ENCODE data around the gene GARIN5B. TPM values are rescaled to one million over a fixed set of nuclear protein-coding genes. Genes with fewer than 3 reads are reported as not detected.
"Not testable (repeated sequence)": the region's sequence is repeated elsewhere in the genome, so short reads cannot be mapped to it uniquely, and the experiment has no call there.

The GARIN5B gene
- total RNA-seq (2014; rRNA removed) (not detected in 2 replicates), Bru-seq, nascent RNA (not detected), BruChase-seq, experiment 1, labeled RNA remaining after a 6-hour chase (percentile 23 among the genes with signal in this experiment), BruChase-seq, experiment 2, labeled RNA remaining after a 2-hour chase (not detected)
- long read RNA-seq: 0 reads

GRCh38 chr19:55362990-55363716 lies at the start of gene GARIN5B:
TSS of gene GARIN5B (minus strand) at chr19:55363260. CDS start at chr19:55363066, 194 bp downstream.
- ATAC-seq: no peak
- intact Hi-C loops (cut with micrococcal nuclease): no loop called here
- CTCF ChIA-PET: no interaction called here

GRCh38 chr19:55410168-55410567 lies 47.1 kb upstream of the GARIN5B start:
- H2AFZ ChIP-seq (ENCODE audit: low read length): no peak overlapping the region
- peaks cover 17% of the 10 kb centered on the region for H3K36me3 ChIP-seq (ENCODE audit: low read depth, low read length)
- H3K4me2 ChIP-seq (ENCODE audit: low read length): no peak overlapping the region
- ATAC-seq (no peak), DNase-seq (no peak)
- no peaks in the 10 kb centered on the region for H3K9me2 ChIP-seq (replicated peaks; ENCODE audit: low read length)
- POLR2A ChIA-PET (ENCODE audit: unreplicated experiment): no interaction called here
- H3K4me1 ChIP-seq (ENCODE audit: insufficient read depth, low read length): peaks cover 20% of the 10 kb centered on the region
- BruUV-seq (replicated peaks): no TSS peak
- no peak overlapping the region for H3K4me3 ChIP-seq (ENCODE audit: low read length)
- no peaks in the 10 kb centered on the region for H3K9me3 ChIP-seq (ENCODE audit: low read length)
- intact Hi-C loops (cut with micrococcal nuclease): no loop called here
- CTCF ChIA-PET: interaction anchor here (0.8 kb wide), 1 partner anchor 8 kb away, joined by 3 read pairs; no protein-coding TSS in a partner anchor
- H3F3A ChIP-seq (ENCODE audit: low read length, unreplicated experiment): no peaks in the 10 kb centered on the region
- H3K27ac ChIP-seq (ENCODE audit: low read length): no peak overlapping the region
- TF ChIP-seq EZH2phosphoT487 (IDR thresholded peaks at IDR 0.05; ENCODE audit: borderline replicate concordance, low read length): no peak
- TF ChIP-seq EZH2 (IDR thresholded peaks at IDR 0.05; ENCODE audit: low read length, unreplicated experiment): no peak
- no peak for TF ChIP-seq CTCF (conservative IDR thresholded peaks at IDR 0.05; ENCODE audit: low read depth, low read length)
- no peaks in the 10 kb centered on the region for H3K27me3 ChIP-seq (ENCODE audit: low read length)
- no peak overlapping the region for H3K9ac ChIP-seq (ENCODE audit: low read length)
- H3K79me2 ChIP-seq (ENCODE audit: low read length): peaks cover 24% of the 10 kb centered on the region
- H4K20me1 ChIP-seq (ENCODE audit: low read length): peaks cover 18% of the 10 kb centered on the region

More at GRCh38 chr19:55362990-55363716, at the start of gene GARIN5B:
- Histone ChIP-seq H3K4me1 (ENCODE audit: insufficient read depth, low read length) (no peaks in the 10 kb centered on the region), H3K36me3 (ENCODE audit: low read depth, low read length) (no peaks in the 10 kb centered on the region), H2AFZ (ENCODE audit: low read length) (no peak within 1 kb of the TSS), H3K4me3 (ENCODE audit: low read length) (no peak within 1 kb of the TSS), H3K27me3 (ENCODE audit: low read length) (no peaks in the 10 kb centered on the region), H3K79me2 (ENCODE audit: low read length) (no peaks in the 10 kb centered on the region), H4K20me1 (ENCODE audit: low read length) (no peaks in the 10 kb centered on the region), H3K27ac (ENCODE audit: low read length) (no peak within 1 kb of the TSS), H3K9me3 (ENCODE audit: low read length) (no peaks in the 10 kb centered on the region), H3F3A (ENCODE audit: low read length, unreplicated experiment) (no peaks in the 10 kb centered on the region), H3K9ac (ENCODE audit: low read length) (no peak within 1 kb of the TSS), H3K4me2 (ENCODE audit: low read length) (no peak within 1 kb of the TSS), H3K9me2 (replicated peaks; ENCODE audit: low read length) (no peaks in the 10 kb centered on the region)
- DNase-seq: no peak
- TF ChIP-seq EZH2phosphoT487 (IDR thresholded peaks at IDR 0.05; ENCODE audit: borderline replicate concordance, low read length) (no peak), EZH2 (IDR thresholded peaks at IDR 0.05; ENCODE audit: low read length, unreplicated experiment) (no peak), CTCF (conservative IDR thresholded peaks at IDR 0.05; ENCODE audit: low read depth, low read length) (no peak)
- POLR2A ChIA-PET (ENCODE audit: unreplicated experiment): no interaction called here
- no TSS peak for BruUV-seq (replicated peaks)

GRCh38 chr19:55409179-55409578 lies 46.1 kb upstream of the GARIN5B start:
- peaks cover 24% of the 10 kb centered on the region for H4K20me1 ChIP-seq (ENCODE audit: low read length)
- BruUV-seq (replicated peaks); H3K9me2 ChIP-seq (replicated peaks; ENCODE audit: low read length); H3F3A ChIP-seq (ENCODE audit: low read length, unreplicated experiment); H3K27ac ChIP-seq (ENCODE audit: low read length); H3K4me2 ChIP-seq (ENCODE audit: low read length); POLR2A ChIA-PET (ENCODE audit: unreplicated experiment); ATAC-seq; H3K4me3 ChIP-seq (ENCODE audit: low read length); H3K27me3 ChIP-seq (ENCODE audit: low read length); DNase-seq; CTCF ChIA-PET; H3K9me3 ChIP-seq (ENCODE audit: low read length); H2AFZ ChIP-seq (ENCODE audit: low read length); intact Hi-C loops (cut with micrococcal nuclease); H3K9ac ChIP-seq (ENCODE audit: low read length): not testable (repeated sequence)
- peaks cover 22% of the 10 kb centered on the region for H3K36me3 ChIP-seq (ENCODE audit: low read depth, low read length)
- H3K79me2 ChIP-seq (ENCODE audit: low read length): peaks cover 33% of the 10 kb centered on the region
- peaks cover 20% of the 10 kb centered on the region for H3K4me1 ChIP-seq (ENCODE audit: insufficient read depth, low read length)

Measured in PC-3 (cell line).